ENCODE data around the gene SRD5A1.

Gene SRD5A1

DNA sequence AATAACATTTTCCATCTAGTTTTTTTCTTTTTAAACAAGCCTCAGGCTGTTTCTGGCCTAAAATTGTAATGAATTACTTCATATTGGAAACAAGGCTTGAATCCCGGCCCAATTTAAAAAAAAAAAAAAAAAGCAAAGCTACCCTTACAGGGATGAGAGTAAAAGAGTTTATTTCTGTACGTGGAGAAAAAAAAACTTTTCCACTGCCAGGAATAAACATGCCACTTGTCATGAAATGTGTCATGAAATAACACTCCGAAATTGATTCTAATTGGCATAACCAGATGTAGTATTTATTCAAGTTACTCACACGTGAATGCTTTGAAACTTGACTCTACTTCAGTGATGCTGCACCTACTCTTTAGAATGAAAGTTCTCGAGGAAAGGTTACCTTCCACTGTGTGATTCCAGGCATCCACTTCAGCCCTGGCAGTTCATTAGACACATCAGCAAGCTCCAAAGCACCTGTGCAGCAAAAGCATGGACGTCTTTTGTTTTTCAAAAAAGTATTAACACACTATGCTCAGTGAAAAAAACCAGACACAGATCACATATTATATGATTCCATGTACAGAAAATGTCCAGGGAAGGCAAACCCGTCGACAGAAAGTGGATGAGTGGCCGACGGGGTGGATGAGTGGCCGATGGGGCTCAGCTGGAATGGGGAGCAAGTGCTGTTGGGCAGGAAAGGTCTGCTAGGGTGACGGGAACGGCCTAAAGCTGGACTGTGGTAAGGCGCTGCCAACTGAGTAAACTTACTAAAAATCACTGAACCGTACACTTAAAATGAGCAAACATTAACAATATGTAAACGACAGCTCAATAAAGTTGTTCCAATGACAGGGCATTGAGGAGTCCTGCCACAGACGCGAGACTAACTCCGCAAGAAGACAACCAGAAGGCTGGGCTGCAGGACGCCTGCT lies 21.6 kb upstream of the SRD5A1 start:
- no peak for DNase-seq
- in situ Hi-C loops (cut with HindIII; ENCODE audit: low pct_ligation_motif_present, low sequenced_read_pairs): no loop called here
- H3K27ac ChIP-seq: no peak overlapping the region
- peaks cover 87% of the 10 kb centered on the region for H3K36me3 ChIP-seq (replicated peaks)
- TF ChIP-seq, protein P1, sequence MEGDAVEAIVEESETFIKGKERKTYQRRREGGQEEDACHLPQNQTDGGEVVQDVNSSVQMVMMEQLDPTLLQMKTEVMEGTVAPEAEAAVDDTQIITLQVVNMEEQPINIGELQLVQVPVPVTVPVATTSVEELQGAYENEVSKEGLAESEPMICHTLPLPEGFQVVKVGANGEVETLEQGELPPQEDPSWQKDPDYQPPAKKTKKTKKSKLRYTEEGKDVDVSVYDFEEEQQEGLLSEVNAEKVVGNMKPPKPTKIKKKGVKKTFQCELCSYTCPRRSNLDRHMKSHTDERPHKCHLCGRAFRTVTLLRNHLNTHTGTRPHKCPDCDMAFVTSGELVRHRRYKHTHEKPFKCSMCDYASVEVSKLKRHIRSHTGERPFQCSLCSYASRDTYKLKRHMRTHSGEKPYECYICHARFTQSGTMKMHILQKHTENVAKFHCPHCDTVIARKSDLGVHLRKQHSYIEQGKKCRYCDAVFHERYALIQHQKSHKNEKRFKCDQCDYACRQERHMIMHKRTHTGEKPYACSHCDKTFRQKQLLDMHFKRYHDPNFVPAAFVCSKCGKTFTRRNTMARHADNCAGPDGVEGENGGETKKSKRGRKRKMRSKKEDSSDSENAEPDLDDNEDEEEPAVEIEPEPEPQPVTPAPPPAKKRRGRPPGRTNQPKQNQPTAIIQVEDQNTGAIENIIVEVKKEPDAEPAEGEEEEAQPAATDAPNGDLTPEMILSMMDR (IDR thresholded peaks at IDR 0.05; ENCODE audit: low read depth, low read length, missing control alignments): no peak
- H3K27me3 ChIP-seq (replicated peaks): no peaks in the 10 kb centered on the region
- no peak overlapping the region for H3K4me3 ChIP-seq (ENCODE audit: low read depth, low read length)

- Histone ChIP-seq H3K27me3 (replicated peaks) (no peaks in the 10 kb centered on the region), H3K27ac (no peak overlapping the region), H3K36me3 (replicated peaks) (peaks cover 82% of the 10 kb centered on the region), H3K4me3 (ENCODE audit: low read depth, low read length) (no peak overlapping the region)
- TF ChIP-seq, protein P1 (IDR thresholded peaks at IDR 0.05; ENCODE audit: low read depth, low read length, missing control alignments): no peak
- in situ Hi-C loops (cut with HindIII; ENCODE audit: low pct_ligation_motif_present, low sequenced_read_pairs): no loop called here
- DNase-seq: no peak
Measured at GRCh38 chr5:6615034-6615815, 18.0 kb upstream of the SRD5A1 start.

GRCh38 chr5:6616632-6617031 lies 16.6 kb upstream of the SRD5A1 start:
- Histone ChIP-seq H3K4me3 (ENCODE audit: low read depth, low read length) (no peak overlapping the region), H3K27ac (no peak overlapping the region), H3K36me3 (replicated peaks) (peaks cover 84% of the 10 kb centered on the region), H3K27me3 (replicated peaks) (no peaks in the 10 kb centered on the region)
- DNase-seq: no peak
- TF ChIP-seq, protein P1 (IDR thresholded peaks at IDR 0.05; ENCODE audit: low read depth, low read length, missing control alignments): no peak
- in situ Hi-C loops (cut with HindIII; ENCODE audit: low pct_ligation_motif_present, low sequenced_read_pairs): no loop called here

DNA sequence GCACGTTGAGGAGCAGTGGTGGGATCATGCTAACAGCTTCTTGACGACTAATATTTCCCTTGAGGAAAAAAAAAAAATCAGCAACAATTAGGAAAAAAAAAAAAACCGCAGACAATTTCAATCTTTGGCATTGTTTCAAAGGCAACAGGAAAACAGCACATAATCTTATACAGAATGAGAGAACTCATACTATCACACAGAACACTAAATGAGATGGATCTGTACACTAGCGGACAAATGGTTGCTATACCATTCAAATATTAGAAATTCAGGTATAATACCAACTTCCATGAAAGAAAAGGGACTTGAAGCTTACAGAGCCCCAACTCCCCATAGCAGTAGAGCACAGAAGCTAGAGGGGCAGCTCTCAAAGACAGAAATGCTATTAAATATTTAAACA lies 10.0 kb upstream of the SRD5A1 start:
- Histone ChIP-seq H3K36me3 (replicated peaks) (peaks cover 78% of the 10 kb centered on the region), H3K27me3 (replicated peaks) (no peaks in the 10 kb centered on the region), H3K4me3 (ENCODE audit: low read depth, low read length) (no peak overlapping the region), H3K27ac (no peak overlapping the region)
- DNase-seq: no peak
- in situ Hi-C loops (cut with HindIII; ENCODE audit: low pct_ligation_motif_present, low sequenced_read_pairs): no loop called here
- TF ChIP-seq, protein P1 (IDR thresholded peaks at IDR 0.05; ENCODE audit: low read depth, low read length, missing control alignments): no peak

DNA sequence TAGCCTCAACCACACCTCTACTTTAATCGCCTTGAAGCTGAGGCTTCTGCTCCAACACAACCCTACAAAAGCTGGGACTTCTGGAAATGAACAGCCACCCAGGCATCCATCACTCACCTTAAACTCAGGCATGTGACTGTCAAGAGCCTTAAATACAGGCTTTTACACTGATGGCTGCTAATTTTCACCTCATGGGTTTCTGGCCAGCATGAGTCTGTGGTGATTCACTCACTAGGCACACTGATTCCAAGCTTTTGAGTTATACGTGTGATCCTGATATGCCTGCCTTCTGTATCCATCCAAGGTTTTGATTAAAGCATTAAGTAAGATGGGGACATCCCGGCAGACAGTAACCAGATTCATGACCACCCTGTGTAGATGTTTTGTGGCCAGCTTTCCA lies 9.3 kb upstream of the SRD5A1 start:
- no peak for DNase-seq
- H3K4me3 ChIP-seq (ENCODE audit: low read depth, low read length): no peak overlapping the region
- no peak overlapping the region for H3K27ac ChIP-seq
- H3K36me3 ChIP-seq (replicated peaks): peaks cover 80% of the 10 kb centered on the region
- in situ Hi-C loops (cut with HindIII; ENCODE audit: low pct_ligation_motif_present, low sequenced_read_pairs): no loop called here
- no peaks in the 10 kb centered on the region for H3K27me3 ChIP-seq (replicated peaks)
- TF ChIP-seq, protein P1 (IDR thresholded peaks at IDR 0.05; ENCODE audit: low read depth, low read length, missing control alignments): no peak
